B cell (primary cell): ENCODE measurements around the gene CDC42SE2.

ENCODE experiments used
- CTCF ChIP-seq: fragments of 200-600 bp; IDR thresholded peaks from one replicate; pipeline ENCODE4 v1.8.0; 2022; ENCODE audit warnings: antibody characterized with exemption, mild to moderate bottlenecking
- EZH2 ChIP-seq: IDR thresholded peaks from 2 replicates; pipeline ENCODE4 v1.6.1; 2012; ENCODE audit warnings: borderline replicate concordance, low read depth, mild to moderate bottlenecking, moderate library complexity, low read length; ENCODE audit not compliant: insufficient read depth, poor library complexity, severe bottlenecking

DNA sequence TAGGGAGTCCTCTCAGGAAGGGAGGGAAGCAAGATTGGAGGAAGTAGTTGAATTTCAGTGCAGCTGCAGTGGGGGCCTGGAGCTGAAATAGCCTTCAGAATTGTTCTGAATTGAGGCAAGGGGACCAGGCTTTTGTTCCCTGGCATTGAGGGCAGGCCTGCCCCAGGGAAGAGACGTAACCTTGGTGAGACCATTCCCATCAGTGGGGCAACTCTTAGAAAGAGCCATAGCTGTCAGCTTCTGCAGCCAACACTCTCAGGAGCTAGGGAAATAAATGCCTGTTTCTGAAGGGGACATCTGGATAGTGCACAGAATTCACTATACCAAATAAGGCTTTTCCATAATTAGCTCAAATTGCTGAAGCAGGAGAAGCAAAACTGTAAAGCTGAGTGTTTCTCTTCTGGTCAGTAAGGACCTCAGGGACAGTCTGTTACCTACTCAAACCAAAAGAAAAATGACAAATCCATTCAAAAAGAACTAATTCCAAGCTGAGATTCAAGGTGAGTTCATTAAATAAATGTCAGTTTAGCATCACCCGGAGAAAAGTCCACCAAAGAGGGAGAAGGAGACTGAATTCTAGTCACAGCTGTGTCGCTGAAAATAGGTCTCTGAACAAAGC is 49.1 kb upstream of the CDC42SE2 start:
- TF ChIP-seq EZH2 = no peak
- no peak for TF ChIP-seq CTCF
